HFFc6 (cell line): ENCODE measurements around the gene SYT7. TPM values are rescaled to one million over a fixed set of nuclear protein-coding genes. Genes with fewer than 3 reads are reported as not detected.
"Not testable (repeated sequence)": the region's sequence is repeated elsewhere in the genome, so short reads cannot be mapped to it uniquely, and the experiment has no call there.

Source experiments
- DNase-seq: peaks from one replicate; pipeline ENCODE4 v3.0.0-alpha.2; 2018
- H3K27ac Mint-ChIP-seq: 2 replicates; pipeline ENCODE4 v1.8.0; 2020; ENCODE audit warnings: mild to moderate bottlenecking, mixed read lengths
- H3K27me3 Mint-ChIP-seq: 2 replicates; pipeline ENCODE4 v1.8.0; 2021; ENCODE audit warnings: mild to moderate bottlenecking, moderate library complexity, mixed read lengths; ENCODE audit not compliant: insufficient read depth
- H3K36me3 Mint-ChIP-seq: 2 replicates; pipeline ENCODE4 v1.8.0; 2021; ENCODE audit warnings: low read depth, mixed read lengths
- H3K4me1 Mint-ChIP-seq: 2 replicates; pipeline ENCODE4 v1.8.0; 2020; ENCODE audit warnings: low read depth, mixed read lengths
- H3K4me3 Mint-ChIP-seq: 2 replicates; pipeline ENCODE4 v1.8.0; 2020; ENCODE audit warnings: mild to moderate bottlenecking, moderate library complexity, mixed read lengths
- H3K9me3 Mint-ChIP-seq: 2 replicates; pipeline ENCODE4 v1.8.0; 2020; ENCODE audit warnings: mild to moderate bottlenecking, mixed read lengths
- total RNA-seq, 6 experiments: library from RNA; stranded (reverse); fragmentation: NEBNext Ultra II Directional; extraction: Animal tissue kit (Norgen Biotek cat#: 25700); gene quantifications; 2 replicates in 1 of 6; 3 replicates in 5 of 6; pipeline ENCODE4 v1.2.3, GENCODE V29; 2021
- TF ChIP-seq, protein P1 (sequence below): fragments of 200-600 bp; sonication (generic); IDR thresholded peaks from 2 replicates; pipeline ENCODE4 v1.5.0; 2021; ENCODE audit warnings: antibody characterized with exemption, mild to moderate bottlenecking

The SYT7 gene
- total RNA-seq, 6 experiments from 2014 or later: 0.05 to 0.21 (median 0.11) TPM; not detected in 3

- H3K36me3 Mint-ChIP-seq: no peaks in the 10 kb centered on the region
- H3K4me3 Mint-ChIP-seq: no peak overlapping the region
- no peaks in the 10 kb centered on the region for H3K9me3 Mint-ChIP-seq
- DNase-seq: no peak
- TF ChIP-seq, protein P1, sequence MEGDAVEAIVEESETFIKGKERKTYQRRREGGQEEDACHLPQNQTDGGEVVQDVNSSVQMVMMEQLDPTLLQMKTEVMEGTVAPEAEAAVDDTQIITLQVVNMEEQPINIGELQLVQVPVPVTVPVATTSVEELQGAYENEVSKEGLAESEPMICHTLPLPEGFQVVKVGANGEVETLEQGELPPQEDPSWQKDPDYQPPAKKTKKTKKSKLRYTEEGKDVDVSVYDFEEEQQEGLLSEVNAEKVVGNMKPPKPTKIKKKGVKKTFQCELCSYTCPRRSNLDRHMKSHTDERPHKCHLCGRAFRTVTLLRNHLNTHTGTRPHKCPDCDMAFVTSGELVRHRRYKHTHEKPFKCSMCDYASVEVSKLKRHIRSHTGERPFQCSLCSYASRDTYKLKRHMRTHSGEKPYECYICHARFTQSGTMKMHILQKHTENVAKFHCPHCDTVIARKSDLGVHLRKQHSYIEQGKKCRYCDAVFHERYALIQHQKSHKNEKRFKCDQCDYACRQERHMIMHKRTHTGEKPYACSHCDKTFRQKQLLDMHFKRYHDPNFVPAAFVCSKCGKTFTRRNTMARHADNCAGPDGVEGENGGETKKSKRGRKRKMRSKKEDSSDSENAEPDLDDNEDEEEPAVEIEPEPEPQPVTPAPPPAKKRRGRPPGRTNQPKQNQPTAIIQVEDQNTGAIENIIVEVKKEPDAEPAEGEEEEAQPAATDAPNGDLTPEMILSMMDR: peak; percentile 55
- H3K27me3 Mint-ChIP-seq: peaks cover 26% of the 10 kb centered on the region
- H3K27ac Mint-ChIP-seq: no peak overlapping the region
- peaks cover 28% of the 10 kb centered on the region for H3K4me1 Mint-ChIP-seq
Observed at GRCh38 chr11:61617515-61617914, 36.6 kb upstream of the SYT7 start.

DNA sequence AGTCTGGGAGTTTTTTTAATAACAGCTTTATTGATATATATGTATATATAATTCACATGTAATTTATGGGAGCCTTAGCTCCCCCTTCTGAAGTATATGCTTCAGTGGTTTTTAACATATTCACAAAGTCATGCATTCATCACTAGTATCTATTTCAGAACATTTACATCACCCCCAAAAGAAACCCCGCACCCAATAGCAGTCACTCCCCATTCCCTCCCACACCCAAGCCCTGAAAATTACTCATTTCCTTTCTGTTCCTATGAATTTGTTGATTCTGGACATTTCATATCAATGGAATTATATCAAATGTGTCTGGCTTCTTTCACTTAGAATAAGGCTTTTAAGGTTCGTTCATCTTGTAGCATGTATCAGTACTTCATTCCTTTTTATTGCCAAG, 35.6 kb upstream of the SYT7 start:
- no peak for DNase-seq
- Mint-ChIP-seq H3K4me1 (peaks cover 28% of the 10 kb centered on the region), H3K27me3 (peaks cover 24% of the 10 kb centered on the region), H3K36me3 (0 out of 2 replicates have a peak, but pooled peaks cover 5% of the 10 kb centered on the region), H3K4me3 (no peak overlapping the region), H3K9me3 (peaks cover 8% of the 10 kb centered on the region; the same call in 1 of the 2 replicates), H3K27ac (no peak overlapping the region)
- TF ChIP-seq, protein P1: no peak

DNA sequence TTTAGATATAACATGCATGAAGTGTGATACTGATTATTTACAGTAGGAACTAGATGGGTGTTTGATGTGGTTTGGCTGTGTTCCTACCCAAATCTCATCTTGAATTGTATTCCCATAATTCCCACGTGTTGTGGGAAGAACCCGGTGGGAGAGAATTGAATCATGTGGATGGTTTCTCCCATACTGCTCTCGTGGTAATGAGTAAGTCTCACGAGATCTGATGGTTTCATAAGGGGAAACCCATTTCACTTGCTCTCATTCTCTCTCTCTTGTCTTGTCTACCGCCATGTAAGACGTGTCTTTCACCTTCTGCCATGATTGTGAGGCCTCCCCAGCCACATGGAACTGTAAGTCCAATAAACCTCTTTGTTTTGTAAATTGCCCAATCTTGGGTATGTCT, 33.9 kb upstream of the SYT7 start:
- not testable (repeated sequence) for DNase-seq, H3K4me3 Mint-ChIP-seq, H3K9me3 Mint-ChIP-seq, H3K27ac Mint-ChIP-seq, H3K36me3 Mint-ChIP-seq
- peaks cover 31% of the 10 kb centered on the region for H3K4me1 Mint-ChIP-seq
- peaks cover 29% of the 10 kb centered on the region for H3K27me3 Mint-ChIP-seq

DNA sequence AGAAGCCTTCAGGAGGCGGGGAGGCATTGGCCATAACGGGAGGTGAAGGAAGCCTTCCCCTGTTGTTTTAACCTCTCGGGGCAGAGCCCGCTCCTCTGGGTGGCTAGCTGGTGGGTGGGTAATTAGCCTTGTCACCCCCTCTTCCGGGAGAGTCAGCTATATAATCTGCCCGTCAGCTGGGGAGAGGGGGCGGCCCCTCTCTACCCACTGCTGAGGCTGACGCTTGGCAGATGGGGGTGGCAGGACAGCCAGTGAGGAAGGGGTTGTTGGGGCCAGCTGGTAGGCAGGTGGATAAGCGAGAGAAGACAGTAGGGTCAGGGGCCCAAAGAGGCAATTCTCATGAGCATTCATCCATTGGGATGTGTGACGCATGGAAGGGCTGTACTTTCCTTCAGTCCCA, 33.0 kb upstream of the SYT7 start:
- Mint-ChIP-seq H3K27ac (no peak overlapping the region), H3K27me3 (peaks cover 37% of the 10 kb centered on the region), H3K9me3 (peaks cover 8% of the 10 kb centered on the region; the same call in 1 of the 2 replicates), H3K4me3 (no peak overlapping the region), H3K4me1 (peaks cover 34% of the 10 kb centered on the region), H3K36me3 (0 out of 2 replicates have a peak, but pooled peaks cover 5% of the 10 kb centered on the region)
- DNase-seq: no peak
- TF ChIP-seq, protein P1: no peak

- 0 out of 2 replicates have a peak, but pooled peaks cover 5% of the 10 kb centered on the region for H3K36me3 Mint-ChIP-seq
- no peak overlapping the region for H3K4me3 Mint-ChIP-seq
- no peak for DNase-seq
- H3K4me1 Mint-ChIP-seq: peaks cover 28% of the 10 kb centered on the region
- H3K27me3 Mint-ChIP-seq: peaks cover 34% of the 10 kb centered on the region
- no peak overlapping the region for H3K27ac Mint-ChIP-seq
- peaks cover 8% of the 10 kb centered on the region; the same call in 1 of the 2 replicates for H3K9me3 Mint-ChIP-seq
- TF ChIP-seq, protein P1: no peak
Observed at GRCh38 chr11:61613051-61613450, 32.2 kb upstream of the SYT7 start.

DNA sequence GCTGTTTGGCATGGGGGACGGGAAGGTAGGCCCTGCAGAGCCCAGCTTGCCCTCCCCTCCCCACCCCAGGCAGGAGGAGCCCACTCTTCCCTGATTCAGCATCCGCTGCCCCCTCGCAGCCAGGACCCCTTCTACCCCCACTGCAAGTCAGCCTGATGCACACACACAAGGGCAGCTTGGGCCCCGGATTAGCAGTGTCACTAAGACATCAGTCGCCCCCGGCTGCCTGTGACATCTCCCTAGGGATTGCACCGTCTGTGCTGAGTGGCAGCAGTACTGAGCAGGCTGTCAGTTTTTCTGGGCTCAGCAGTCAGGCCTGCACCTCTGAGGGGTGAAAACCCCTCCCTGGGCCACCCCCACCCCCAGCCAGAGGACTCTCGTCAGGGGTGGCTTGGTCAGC, 30.4 kb upstream of the SYT7 start:
- no peak overlapping the region for H3K27ac Mint-ChIP-seq
- H3K4me3 Mint-ChIP-seq: no peak overlapping the region
- peaks cover 16% of the 10 kb centered on the region for H3K4me1 Mint-ChIP-seq
- H3K36me3 Mint-ChIP-seq: 0 out of 2 replicates have a peak, but pooled peaks cover 5% of the 10 kb centered on the region
- peaks cover 44% of the 10 kb centered on the region for H3K27me3 Mint-ChIP-seq
- DNase-seq: no peak
- TF ChIP-seq, protein P1: no peak
- peaks cover 8% of the 10 kb centered on the region; the same call in 1 of the 2 replicates for H3K9me3 Mint-ChIP-seq
